ENCODE measurements around the gene MYMX.

MYMX gene

DNA sequence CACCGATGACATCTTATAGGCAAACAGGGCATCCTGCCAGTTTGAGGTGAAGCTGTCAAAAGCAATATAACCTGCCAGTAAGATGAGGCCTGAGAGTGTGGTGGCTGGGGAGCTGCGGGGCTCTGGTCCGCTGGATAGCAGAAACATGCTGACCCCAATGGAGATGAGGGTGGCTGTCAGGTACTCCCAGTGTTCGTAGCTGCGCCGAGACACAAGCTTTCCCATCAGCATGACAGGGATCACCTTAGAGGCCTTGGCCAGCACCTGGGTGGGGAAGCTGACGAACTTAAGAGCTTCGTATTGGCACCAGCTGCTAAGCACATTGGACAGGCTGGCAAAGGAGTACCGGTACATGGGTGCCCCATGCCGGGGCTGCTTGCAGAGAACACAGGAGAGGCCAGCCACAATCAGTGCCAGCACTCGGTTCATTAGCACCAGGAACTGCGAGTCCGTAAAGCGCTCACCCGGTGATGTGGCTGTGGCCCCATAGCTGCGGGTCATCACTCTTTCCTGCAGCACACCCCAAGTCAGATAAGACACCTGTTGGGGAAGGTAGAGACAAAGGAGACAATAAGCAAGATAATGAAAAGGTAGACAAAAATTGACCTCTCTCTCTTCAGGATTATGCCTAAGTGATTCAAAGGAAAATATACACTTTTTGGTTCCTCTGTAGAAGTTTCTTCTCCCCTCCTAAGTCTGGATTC lies 38.5 kb downstream of the MYMX start (continued):
- TF ChIP-seq ZNF174 (tag by site-specific recombination; IDR thresholded peaks at IDR 0.05) (no peak), ZNF837 (tag by site-specific recombination; IDR thresholded peaks at IDR 0.05) (no peak), ZNF138 (tag by site-specific recombination; IDR thresholded peaks at IDR 0.05; ENCODE audit: borderline replicate concordance) (no peak), ZNF658 (tag by site-specific recombination; IDR thresholded peaks at IDR 0.05) (no peak), ZNF521 (tag by site-specific recombination; IDR thresholded peaks at IDR 0.05) (no peak), ZNF423 (tag by site-specific recombination; IDR thresholded peaks at IDR 0.05) (no peak), ZNF350 (tag by site-specific recombination; IDR thresholded peaks at IDR 0.05) (no peak), SCRT2 (tag by site-specific recombination; IDR thresholded peaks at IDR 0.05) (0 out of 2 replicates have a peak, but pooled peaks have one; percentile 53), ZNF248 (tag by site-specific recombination; IDR thresholded peaks at IDR 0.05) (no peak), ZNF394 (tag by site-specific recombination; IDR thresholded peaks at IDR 0.05; ENCODE audit: borderline replicate concordance) (peak; percentile 20; the same call in 1 of the 2 replicates), ZIC2 (tag by site-specific recombination; IDR thresholded peaks at IDR 0.05) (peak; percentile 55; the same call in 1 of the 2 replicates), ZNF266 (tag by site-specific recombination; IDR thresholded peaks at IDR 0.05; ENCODE audit: low read depth) (no peak), ZBTB20 (tag by site-specific recombination; IDR thresholded peaks at IDR 0.05) (no peak), ZNF157 (tag by site-specific recombination; IDR thresholded peaks at IDR 0.05) (no peak), ZNF707 (tag by site-specific recombination; IDR thresholded peaks at IDR 0.05) (no peak), ZNF701 (tag by site-specific recombination; IDR thresholded peaks at IDR 0.05) (no peak), ZNF654 (tag by site-specific recombination; IDR thresholded peaks at IDR 0.05; ENCODE audit: low read depth) (no peak), ZNF510 (tag by site-specific recombination; IDR thresholded peaks at IDR 0.05; ENCODE audit: insufficient replicate concordance) (no peak), ZNF785 (tag by site-specific recombination; IDR thresholded peaks at IDR 0.05) (no peak), ZNF544 (tag by site-specific recombination; IDR thresholded peaks at IDR 0.05) (no peak), YY2 (tag by site-specific recombination; IDR thresholded peaks at IDR 0.05) (no peak)
- TF ChIP-seq, protein P1, sequence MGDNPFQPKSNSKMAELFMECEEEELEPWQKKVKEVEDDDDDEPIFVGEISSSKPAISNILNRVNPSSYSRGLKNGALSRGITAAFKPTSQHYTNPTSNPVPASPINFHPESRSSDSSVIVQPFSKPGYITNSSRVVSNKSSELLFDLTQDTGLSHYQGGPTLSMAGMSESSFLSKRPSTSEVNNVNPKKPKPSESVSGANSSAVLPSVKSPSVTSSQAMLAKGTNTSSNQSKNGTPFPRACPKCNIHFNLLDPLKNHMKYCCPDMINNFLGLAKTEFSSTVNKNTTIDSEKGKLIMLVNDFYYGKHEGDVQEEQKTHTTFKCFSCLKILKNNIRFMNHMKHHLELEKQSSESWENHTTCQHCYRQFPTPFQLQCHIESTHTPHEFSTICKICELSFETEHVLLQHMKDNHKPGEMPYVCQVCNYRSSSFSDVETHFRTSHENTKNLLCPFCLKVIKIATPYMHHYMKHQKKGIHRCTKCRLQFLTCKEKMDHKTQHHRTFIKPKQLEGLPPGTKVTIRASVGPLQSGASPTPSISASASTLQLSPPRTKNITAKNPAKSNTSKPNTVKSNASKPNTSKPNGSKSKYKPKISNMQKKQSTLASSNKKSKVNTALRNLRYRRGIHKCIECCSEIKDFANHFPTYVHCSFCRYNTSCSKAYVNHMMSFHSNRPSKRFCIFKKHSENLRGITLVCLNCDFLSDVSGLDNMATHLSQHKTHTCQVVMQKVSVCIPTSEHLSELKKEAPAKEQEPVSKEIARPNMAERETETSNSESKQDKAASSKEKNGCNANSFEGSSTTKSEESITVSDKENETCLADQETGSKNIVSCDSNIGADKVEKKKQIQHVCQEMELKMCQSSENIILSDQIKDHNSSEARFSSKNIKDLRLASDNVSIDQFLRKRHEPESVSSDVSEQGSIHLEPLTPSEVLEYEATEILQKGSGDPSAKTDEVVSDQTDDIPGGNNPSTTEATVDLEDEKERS (tag by site-specific recombination; IDR thresholded peaks at IDR 0.05) = no peak
- TF ChIP-seq, protein P2, sequence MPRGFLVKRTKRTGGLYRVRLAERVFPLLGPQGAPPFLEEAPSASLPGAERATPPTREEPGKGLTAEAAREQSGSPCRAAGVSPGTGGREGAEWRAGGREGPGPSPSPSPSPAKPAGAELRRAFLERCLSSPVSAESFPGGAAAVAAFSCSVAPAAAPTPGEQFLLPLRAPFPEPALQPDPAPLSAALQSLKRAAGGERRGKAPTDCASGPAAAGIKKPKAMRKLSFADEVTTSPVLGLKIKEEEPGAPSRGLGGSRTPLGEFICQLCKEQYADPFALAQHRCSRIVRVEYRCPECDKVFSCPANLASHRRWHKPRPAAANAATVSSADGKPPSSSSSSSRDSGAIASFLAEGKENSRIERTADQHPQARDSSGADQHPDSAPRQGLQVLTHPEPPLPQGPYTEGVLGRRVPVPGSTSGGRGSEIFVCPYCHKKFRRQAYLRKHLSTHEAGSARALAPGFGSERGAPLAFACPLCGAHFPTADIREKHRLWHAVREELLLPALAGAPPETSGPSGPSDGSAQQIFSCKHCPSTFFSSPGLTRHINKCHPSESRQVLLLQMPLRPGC (tag by site-specific recombination; IDR thresholded peaks at IDR 0.05) = no peak
- TF ChIP-seq, protein P3, sequence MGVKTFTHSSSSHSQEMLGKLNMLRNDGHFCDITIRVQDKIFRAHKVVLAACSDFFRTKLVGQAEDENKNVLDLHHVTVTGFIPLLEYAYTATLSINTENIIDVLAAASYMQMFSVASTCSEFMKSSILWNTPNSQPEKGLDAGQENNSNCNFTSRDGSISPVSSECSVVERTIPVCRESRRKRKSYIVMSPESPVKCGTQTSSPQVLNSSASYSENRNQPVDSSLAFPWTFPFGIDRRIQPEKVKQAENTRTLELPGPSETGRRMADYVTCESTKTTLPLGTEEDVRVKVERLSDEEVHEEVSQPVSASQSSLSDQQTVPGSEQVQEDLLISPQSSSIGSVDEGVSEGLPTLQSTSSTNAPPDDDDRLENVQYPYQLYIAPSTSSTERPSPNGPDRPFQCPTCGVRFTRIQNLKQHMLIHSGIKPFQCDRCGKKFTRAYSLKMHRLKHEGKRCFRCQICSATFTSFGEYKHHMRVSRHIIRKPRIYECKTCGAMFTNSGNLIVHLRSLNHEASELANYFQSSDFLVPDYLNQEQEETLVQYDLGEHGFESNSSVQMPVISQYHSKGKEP (tag by site-specific recombination; IDR thresholded peaks at IDR 0.05) = no peak
- TF ChIP-seq, protein P4, sequence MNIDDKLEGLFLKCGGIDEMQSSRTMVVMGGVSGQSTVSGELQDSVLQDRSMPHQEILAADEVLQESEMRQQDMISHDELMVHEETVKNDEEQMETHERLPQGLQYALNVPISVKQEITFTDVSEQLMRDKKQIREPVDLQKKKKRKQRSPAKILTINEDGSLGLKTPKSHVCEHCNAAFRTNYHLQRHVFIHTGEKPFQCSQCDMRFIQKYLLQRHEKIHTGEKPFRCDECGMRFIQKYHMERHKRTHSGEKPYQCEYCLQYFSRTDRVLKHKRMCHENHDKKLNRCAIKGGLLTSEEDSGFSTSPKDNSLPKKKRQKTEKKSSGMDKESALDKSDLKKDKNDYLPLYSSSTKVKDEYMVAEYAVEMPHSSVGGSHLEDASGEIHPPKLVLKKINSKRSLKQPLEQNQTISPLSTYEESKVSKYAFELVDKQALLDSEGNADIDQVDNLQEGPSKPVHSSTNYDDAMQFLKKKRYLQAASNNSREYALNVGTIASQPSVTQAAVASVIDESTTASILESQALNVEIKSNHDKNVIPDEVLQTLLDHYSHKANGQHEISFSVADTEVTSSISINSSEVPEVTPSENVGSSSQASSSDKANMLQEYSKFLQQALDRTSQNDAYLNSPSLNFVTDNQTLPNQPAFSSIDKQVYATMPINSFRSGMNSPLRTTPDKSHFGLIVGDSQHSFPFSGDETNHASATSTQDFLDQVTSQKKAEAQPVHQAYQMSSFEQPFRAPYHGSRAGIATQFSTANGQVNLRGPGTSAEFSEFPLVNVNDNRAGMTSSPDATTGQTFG (tag by site-specific recombination; IDR thresholded peaks at IDR 0.05; ENCODE audit: borderline replicate concordance) = no peak
- TF ChIP-seq, protein P5, sequence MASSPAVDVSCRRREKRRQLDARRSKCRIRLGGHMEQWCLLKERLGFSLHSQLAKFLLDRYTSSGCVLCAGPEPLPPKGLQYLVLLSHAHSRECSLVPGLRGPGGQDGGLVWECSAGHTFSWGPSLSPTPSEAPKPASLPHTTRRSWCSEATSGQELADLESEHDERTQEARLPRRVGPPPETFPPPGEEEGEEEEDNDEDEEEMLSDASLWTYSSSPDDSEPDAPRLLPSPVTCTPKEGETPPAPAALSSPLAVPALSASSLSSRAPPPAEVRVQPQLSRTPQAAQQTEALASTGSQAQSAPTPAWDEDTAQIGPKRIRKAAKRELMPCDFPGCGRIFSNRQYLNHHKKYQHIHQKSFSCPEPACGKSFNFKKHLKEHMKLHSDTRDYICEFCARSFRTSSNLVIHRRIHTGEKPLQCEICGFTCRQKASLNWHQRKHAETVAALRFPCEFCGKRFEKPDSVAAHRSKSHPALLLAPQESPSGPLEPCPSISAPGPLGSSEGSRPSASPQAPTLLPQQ (tag by site-specific recombination; IDR thresholded peaks at IDR 0.05) = no peak
- TF ChIP-seq, protein P6, sequence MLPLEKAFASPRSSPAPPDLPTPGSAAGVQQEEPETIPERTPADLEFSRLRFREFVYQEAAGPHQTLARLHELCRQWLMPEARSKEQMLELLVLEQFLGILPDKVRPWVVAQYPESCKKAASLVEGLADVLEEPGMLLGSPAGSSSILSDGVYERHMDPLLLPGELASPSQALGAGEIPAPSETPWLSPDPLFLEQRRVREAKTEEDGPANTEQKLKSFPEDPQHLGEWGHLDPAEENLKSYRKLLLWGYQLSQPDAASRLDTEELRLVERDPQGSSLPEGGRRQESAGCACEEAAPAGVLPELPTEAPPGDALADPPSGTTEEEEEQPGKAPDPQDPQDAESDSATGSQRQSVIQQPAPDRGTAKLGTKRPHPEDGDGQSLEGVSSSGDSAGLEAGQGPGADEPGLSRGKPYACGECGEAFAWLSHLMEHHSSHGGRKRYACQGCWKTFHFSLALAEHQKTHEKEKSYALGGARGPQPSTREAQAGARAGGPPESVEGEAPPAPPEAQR (tag by site-specific recombination; IDR thresholded peaks at IDR 0.05) = no peak

All from HEK293 (cell line).